ENCODE data around the gene PLCB1.

DNA sequence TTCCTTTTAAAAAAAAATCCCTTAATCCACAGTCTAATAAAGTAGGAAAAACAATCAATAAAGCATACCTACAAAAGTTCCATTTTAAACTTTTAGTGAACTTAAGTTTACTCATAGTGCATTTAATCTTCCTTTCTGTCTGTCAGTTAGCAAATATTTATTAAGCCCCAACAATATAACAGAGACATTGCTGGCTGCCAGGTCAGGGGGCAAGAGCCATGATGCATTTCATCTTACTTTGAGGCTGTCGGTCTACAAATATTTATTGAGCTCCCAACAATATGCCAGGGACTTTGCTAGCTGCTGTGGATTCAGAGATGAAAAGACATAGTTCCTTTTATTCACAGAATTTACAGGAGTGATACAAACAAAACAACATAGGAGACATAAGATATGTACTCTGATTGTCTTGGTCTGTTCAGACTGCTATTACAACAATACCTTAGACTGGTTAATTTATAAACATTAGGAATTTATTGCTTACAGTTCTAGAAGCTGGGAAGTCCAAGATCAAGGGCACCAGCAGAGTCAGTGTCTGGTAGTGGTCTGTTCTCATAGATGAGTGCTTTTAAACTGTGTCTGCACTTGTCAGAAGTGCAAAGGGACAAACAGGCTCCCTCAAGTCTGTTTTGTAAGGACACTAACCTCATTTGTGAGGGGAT, 118.6 kb downstream of the PLCB1 start:
- no peak for TF ChIP-seq POLR2A (IDR thresholded peaks at IDR 0.05)
- TF ChIP-seq, protein P1, sequence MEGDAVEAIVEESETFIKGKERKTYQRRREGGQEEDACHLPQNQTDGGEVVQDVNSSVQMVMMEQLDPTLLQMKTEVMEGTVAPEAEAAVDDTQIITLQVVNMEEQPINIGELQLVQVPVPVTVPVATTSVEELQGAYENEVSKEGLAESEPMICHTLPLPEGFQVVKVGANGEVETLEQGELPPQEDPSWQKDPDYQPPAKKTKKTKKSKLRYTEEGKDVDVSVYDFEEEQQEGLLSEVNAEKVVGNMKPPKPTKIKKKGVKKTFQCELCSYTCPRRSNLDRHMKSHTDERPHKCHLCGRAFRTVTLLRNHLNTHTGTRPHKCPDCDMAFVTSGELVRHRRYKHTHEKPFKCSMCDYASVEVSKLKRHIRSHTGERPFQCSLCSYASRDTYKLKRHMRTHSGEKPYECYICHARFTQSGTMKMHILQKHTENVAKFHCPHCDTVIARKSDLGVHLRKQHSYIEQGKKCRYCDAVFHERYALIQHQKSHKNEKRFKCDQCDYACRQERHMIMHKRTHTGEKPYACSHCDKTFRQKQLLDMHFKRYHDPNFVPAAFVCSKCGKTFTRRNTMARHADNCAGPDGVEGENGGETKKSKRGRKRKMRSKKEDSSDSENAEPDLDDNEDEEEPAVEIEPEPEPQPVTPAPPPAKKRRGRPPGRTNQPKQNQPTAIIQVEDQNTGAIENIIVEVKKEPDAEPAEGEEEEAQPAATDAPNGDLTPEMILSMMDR (IDR thresholded peaks at IDR 0.05) = no peak

Data from Peyer's patch (tissue), 4 donors.